ENCODE results near the gene HOXA6.

Gene HOXA6

DNA sequence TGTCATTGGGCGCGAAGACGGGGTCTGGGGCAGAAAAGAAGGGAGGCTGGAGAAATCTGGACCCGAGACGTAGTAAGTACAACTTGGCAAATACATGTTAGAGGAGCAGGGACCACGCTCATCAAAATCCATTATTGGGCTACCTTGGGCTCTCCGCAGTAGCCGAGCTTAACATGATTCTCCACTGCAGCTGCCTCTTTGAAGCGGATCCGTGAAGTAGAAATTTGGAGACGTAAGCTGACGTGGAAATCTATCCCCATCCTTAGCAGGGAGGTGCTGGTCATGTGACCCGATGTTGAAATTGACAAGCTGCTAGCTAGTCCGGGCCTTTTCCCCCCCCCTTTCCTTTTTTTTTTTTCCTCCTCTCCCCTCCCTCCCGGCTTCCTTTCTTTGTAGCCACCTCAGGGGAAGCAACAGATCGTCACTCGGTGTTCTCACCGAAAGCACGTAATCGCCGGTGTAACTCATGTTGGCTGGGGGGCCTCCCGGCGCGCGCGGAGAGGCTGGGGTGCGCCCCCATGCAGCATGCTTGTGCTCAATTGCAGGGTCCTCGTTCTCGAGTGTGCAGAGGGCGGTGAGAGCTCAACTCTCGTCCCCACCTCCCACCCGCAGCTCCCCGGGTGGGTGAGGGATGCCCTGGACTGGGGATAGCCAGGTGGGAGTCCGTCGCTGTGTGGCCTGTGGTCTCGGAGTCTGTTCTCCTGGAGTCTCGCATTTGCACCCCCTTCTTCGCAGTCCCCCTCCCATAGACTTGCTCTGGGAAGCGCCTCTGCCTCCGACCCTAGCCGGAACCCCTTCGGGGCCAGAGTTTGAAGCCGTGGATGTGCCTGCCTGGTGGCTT lies 37.7 kb upstream of the HOXA6 start, which contains the start of gene HOXA11:
HOXA11 (minus strand) TSS at position 220 of the 841 bp plus-strand sequence; CDS start at position 132, 88 bp downstream.
- in situ Hi-C loops (cut with MboI; ENCODE audit: low sequenced_read_pairs) = loop anchor here (25.0 kb wide), 1 partner anchor 823 kb away; no protein-coding TSS in a partner anchor

DNA sequence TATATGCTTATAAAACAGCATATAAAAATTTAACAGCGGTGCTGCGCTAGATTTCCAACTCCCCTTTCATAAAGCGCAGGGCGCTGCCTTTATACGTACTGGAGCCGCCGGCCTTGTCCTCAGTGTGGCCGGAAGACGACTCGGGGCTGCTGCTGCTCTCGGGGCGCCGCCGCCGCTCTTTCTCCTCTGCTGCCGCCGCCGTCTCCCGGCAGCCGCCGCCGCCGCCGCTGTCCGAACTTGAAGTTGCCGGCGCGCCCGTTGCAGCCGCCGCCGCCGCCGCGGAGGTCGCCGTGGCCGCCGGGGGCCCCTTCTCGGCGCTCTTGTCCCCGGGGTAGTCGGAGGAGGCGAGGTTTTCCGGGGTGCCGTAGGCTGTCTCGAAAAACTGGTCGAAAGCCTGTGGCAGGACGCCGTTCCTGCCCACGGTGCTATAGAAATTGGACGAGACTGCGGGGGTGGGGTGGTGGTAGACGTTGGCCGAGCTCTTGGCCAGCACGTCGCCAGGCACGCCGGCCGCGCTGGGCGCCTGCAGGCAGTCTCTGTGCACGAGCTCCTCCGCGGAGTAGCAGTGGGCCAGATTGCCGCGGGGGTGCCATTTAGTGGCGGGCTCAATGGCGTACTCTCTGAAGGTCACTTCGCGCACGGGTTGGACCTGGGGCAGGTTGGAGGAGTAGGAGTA lies 36.9 kb upstream of the HOXA6 start:
- in situ Hi-C loops (cut with MboI; ENCODE audit: low sequenced_read_pairs) = loop anchor here (25.0 kb wide), 1 partner anchor 822 kb away; no protein-coding TSS in a partner anchor

DNA sequence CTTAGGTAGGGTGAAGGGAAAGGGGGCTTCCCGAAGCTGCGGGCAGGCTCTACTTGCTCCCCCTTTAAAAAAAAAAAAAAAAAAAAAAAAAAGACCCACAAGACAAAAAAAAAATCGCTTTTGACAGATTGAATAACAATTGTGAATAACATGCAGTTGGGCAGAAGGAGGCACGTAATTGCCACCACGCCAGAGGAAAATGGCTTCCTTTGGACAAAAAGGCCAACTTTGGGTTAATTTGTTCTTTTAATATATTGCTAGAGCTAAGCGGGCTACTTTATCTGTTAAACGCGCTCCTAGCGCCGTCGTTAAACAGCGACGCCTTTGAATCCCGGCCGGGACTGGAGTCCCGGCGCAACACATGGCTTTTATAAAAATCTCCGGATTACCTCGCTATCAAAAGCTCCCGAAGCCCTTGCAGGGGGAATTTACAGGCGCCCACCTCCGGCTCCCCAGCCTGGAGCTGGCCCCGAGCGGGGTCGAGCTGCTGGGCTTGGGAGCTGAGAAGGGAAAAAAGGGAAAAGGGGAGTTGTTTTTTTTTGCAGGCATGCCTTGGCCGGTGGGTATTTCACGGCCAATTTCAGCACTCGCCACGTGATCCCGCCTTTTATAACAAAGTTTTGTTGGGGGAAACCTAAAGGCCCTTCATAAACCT lies 36.2 kb upstream of the HOXA6 start:
- in situ Hi-C loops (cut with MboI; ENCODE audit: low sequenced_read_pairs) = loop anchor here (25.0 kb wide), 1 partner anchor 822 kb away; no protein-coding TSS in a partner anchor

DNA sequence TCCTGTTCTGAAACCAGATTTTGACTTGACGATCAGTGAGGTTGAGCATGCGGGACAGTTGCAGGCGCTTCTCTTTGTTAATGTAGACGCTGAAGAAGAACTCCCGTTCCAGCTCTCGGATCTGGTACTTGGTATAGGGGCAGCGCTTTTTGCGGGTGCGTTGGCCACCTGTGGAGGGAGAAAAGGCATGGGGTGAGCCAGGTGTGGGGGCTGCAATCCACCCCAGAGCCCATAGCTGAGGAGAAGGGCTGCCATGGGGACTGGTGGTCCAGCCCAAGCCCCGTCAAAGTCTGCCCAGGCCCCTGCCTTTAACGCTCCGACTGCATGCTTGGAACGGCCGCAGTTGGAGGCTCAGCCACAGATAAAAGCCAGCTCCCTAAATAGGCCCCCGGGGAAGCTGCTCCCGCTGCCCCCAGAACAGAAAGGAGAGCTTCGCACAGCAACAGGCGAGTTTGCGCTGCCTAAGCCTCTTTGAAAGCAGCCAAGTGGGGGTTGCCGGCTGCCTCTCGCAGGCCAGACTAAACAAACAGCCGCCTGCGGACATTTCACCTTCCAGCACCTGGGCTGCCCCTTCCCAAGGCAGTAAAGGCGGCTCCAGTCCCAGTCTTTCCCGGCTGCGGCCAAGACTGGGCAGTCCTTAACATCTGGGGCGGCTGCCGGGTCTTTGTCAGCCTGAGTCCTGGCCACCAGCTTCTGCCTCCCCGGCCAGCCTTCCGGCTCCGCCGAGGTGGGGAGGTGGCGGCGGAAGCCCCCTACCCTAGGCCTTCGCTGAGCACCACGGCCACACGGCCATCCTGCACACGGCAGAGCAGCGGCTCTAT lies 35.5 kb upstream of the HOXA6 start:
- in situ Hi-C loops (cut with MboI; ENCODE audit: low sequenced_read_pairs) = loop anchor here (25.0 kb wide), 1 partner anchor 821 kb away; no protein-coding TSS in a partner anchor

DNA sequence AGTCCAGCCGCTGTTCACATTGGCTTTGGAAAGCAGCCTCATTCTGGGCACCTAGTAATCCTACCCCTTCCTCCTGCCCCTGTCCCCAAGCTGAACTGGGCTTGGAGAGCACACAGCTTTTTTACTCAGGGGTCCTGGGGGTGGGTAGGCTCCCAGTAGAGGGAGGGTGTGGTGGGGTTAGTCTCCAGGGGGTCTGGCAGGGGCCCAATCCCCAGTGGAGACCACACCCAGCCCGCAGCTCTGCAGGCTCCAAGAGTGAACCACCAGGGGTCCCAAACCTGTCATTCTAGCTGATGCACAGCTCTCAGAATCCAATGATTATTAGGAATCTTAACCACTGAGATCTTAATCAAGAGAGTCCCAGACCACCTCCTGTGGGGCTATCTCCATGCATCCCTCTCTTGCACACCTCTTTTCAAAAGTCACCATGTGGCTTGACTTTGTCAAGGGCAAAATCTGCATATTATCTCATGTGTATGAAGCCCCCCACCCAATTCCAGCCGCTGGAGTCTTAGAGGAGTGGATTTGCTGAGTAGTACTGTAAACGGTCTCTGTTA lies 34.8 kb upstream of the HOXA6 start:
- in situ Hi-C loops (cut with MboI; ENCODE audit: low sequenced_read_pairs) = loop anchor here (25.0 kb wide), 1 partner anchor 820 kb away; no protein-coding TSS in a partner anchor

DNA sequence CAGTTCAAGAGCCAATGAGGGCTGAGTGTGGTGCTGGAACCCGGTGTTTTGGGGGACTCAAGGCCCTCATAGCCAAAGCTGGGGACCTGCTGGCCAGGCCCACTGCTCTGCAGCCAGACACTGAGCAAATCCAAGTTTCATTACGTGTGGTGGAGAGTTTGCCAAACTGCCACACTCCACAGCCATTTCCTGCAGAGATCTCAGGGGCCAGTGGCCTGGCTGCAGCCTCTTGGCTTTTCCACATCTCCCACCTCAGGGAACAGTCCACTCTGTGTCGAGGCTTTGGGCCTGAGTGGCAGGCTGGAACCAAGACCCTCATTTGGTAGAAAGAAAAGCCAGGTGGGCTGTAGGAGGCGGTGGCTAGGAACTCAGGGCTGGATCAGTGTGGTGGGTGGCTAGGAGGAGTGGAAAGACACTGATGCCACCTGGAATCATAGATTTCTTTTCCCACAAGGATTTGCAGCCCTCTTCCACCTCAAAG lies 34.3 kb upstream of the HOXA6 start:
- in situ Hi-C loops (cut with MboI; ENCODE audit: low sequenced_read_pairs) = loop anchor here (25.0 kb wide), 1 partner anchor 820 kb away; no protein-coding TSS in a partner anchor

GRCh38 chr7:27180431-27181420 lies 33.2 kb upstream of the HOXA6 start:
- in situ Hi-C loops (cut with MboI; ENCODE audit: low sequenced_read_pairs) = loop anchor here (25.0 kb wide), 1 partner anchor 818 kb away; no protein-coding TSS in a partner anchor

- in situ Hi-C loops (cut with MboI; ENCODE audit: low sequenced_read_pairs) = loop anchor here (25.0 kb wide), 1 partner anchor 817 kb away; no protein-coding TSS in a partner anchor
These were observed 32.2 kb upstream of the HOXA6 start for GRCh38 chr7:27179503-27180430.

- in situ Hi-C loops (cut with MboI; ENCODE audit: low sequenced_read_pairs) = loop anchor here (25.0 kb wide), 1 partner anchor 817 kb away; no protein-coding TSS in a partner anchor
These were observed 31.5 kb upstream of the HOXA6 start for GRCh38 chr7:27179030-27179429.

DNA sequence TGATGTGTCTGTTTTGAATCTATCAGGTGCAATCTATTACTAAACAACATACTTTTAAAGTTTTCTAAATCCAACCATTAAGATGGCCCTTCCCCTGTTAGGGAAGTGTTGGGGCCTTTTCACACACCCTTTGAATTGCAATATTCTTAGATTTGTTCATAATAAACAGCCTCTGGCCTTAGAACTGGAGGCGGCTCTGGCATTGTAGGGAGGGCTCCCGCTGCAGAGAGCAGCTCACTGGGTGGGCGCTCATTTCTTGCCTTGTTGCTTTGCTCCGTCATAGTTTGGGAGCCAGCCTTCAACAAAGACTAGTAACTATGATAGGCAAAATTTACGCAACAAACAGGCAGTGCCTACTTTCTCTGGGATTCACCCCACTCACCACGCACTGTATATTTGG lies 30.8 kb upstream of the HOXA6 start:
- in situ Hi-C loops (cut with MboI; ENCODE audit: low sequenced_read_pairs) = loop anchor here (25.0 kb wide), 1 partner anchor 816 kb away; no protein-coding TSS in a partner anchor

DNA sequence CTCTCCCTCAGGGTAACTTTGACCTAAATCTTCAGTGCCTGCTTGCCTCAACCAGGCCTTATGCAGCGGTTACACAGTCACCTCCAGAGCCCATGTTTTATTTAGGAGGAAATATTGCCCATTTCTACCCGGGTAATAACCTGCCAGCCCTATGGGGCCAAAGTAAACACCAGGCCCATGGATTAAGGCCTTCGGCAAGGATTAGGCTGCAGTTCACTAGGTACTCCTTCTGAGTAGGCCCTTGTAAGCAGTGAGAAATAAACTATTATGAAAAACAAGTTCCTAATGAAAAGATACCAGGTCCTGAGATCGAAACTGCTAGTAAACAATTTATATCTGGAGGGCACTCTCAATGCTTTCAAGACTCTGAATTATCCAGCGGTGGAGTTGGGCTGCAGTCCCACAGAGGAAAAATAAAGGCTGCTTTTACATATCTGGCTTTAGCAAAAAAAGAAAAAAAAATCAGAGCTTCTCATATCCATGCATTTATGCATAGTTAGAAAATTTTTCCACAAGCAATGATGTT lies 30.3 kb upstream of the HOXA6 start:
- in situ Hi-C loops (cut with MboI; ENCODE audit: low sequenced_read_pairs) = loop anchor here (25.0 kb wide), 1 partner anchor 816 kb away; no protein-coding TSS in a partner anchor

- in situ Hi-C loops (cut with MboI; ENCODE audit: low sequenced_read_pairs) = loop anchor here (25.0 kb wide), 1 partner anchor 815 kb away; no protein-coding TSS in a partner anchor
These were observed 29.6 kb upstream of the HOXA6 start for GRCh38 chr7:27176962-27177794.

DNA sequence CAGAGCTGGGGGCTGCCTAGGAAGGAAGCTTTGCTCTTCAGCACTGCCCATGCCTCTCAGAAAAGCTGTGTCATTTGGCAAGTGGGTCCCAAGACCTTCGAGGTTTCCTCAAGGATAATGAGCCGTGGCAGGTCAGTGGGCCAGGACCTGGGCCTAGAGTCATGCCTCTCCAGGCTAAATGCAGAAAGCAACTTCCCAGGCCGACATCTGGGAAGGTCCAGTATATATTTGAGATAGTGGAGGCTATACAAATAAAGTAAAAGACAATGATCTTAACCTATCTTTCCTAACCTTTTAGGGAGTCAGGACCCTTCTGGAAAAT lies 28.9 kb upstream of the HOXA6 start:
- in situ Hi-C loops (cut with MboI; ENCODE audit: low sequenced_read_pairs) = loop anchor here (25.0 kb wide), 1 partner anchor 814 kb away; no protein-coding TSS in a partner anchor

GRCh38 chr7:27175626-27176523 lies 28.3 kb upstream of the HOXA6 start:
- in situ Hi-C loops (cut with MboI; ENCODE audit: low sequenced_read_pairs) = loop anchor here (25.0 kb wide), 1 partner anchor 814 kb away; no protein-coding TSS in a partner anchor
